HCT116 (cell line): ENCODE data around the gene CDC14A.

ENCODE experiments used
- CTCF ChIP-seq, 3 experiments: fragments of 200-600 bp in 1 of 3; sonication (generic) in 1 of 3; IDR thresholded peaks in 2 of 3; conservative IDR thresholded peaks in 1 of 3; 2 replicates each; pipeline ENCODE4 v1.5.1; 2012 to 2017; ENCODE audit warnings: low read depth in 2 of 3, low read length in 2 of 3, antibody characterized with exemption in 1 of 3, borderline replicate concordance in 1 of 3, control low read depth in 1 of 3, mild to moderate bottlenecking in 1 of 3, mixed read lengths in 1 of 3, mixed run types in 1 of 3, moderate library complexity in 1 of 3; ENCODE audit not compliant: insufficient read depth in 1 of 3
- EZH2 ChIP-seq: fragments of 200-600 bp; sonication (generic); IDR thresholded peaks from 2 replicates; pipeline ENCODE4 v1.6.1; 2017; ENCODE audit warnings: antibody characterized with exemption, mixed run types
- EZH2phosphoT487 ChIP-seq: fragments of 200-600 bp; IDR thresholded peaks from 2 replicates; pipeline ENCODE4 v1.6.1; 2018; ENCODE audit warnings: antibody characterized with exemption, borderline replicate concordance
- POLR2A ChIP-seq: IDR thresholded peaks from 2 replicates; pipeline ENCODE4 v1.7.0; 2011; ENCODE audit warnings: borderline replicate concordance; ENCODE audit not compliant: insufficient read depth, insufficient read length; ENCODE audit errors: extremely low read depth
- POLR2AphosphoS5 ChIP-seq: IDR thresholded peaks from 2 replicates; pipeline ENCODE4 v1.6.1; 2011; ENCODE audit warnings: mild to moderate bottlenecking, low read depth, low read length, moderate library complexity
- TCF7L2 ChIP-seq: IDR thresholded peaks from 2 replicates; pipeline ENCODE4 v1.7.0; 2011; ENCODE audit warnings: borderline replicate concordance, inconsistent platforms; ENCODE audit not compliant: insufficient read depth, insufficient read length; ENCODE audit errors: extremely low read depth
- TF ChIP-seq, protein P1 (sequence below): IDR thresholded peaks from 2 replicates; pipeline ENCODE4 v1.6.1; 2012

DNA sequence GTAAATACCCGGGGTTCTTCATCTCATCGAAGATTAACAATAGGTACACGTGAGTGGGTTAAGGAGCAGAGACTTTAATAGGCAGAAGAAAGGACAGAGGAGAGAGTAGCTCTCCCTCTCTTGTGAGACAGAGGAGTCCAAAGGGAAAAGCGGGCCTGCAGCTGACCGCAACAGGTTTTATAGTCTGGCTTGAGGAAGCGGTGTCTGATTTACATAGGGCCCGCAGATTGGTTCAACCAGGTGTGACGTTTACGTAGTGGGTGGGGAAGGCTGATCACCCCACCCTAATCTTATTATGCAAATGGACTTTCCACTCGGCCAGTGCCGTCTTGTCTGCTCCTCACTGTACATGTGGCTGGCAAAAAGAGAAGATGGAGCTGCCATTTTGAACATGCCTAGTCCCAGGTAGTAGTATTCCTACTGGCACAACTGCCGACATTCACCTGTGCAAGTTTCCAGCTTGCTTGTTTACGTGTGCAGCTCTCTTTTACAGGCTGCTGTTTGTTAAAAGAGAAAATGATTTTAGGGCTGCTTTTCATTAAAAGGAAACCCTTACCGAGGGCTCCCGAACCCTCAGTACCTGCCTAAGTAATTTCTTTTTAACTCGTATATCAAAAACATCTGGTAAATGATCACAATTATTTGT is 10.6 kb downstream of the CDC14A start:
- TF ChIP-seq CTCF (IDR thresholded peaks at IDR 0.05 in 2 of 3, conservative IDR thresholded peaks at IDR 0.05 in 1 of 3; ENCODE audit: borderline replicate concordance in 1 of 3, insufficient read depth in 1 of 3, low read depth in 2 of 3, low read length in 2 of 3) (no peak), POLR2AphosphoS5 (no peak), POLR2A (no peak), EZH2phosphoT487 (no peak), EZH2 (no peak), TCF7L2 (no peak)
- TF ChIP-seq, protein P1, sequence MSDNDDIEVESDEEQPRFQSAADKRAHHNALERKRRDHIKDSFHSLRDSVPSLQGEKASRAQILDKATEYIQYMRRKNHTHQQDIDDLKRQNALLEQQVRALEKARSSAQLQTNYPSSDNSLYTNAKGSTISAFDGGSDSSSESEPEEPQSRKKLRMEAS, result no peak
